B cell (primary cell): ENCODE results near the gene STK24. TPM values are rescaled to one million over a fixed set of nuclear protein-coding genes. Genes with fewer than 3 reads are reported as not detected.

ENCODE experiments used
- ATAC-seq: fragments of 200-7000 bp; cut with Tn5 transposase; one replicate; pipeline ENCODE4 v1.10.0; 2021; ENCODE audit warnings: low read depth, mild to moderate bottlenecking, moderate number of reproducible peaks, moderate library complexity
- CTCF ChIA-PET: fragments of 350-600 bp; sonication (Branson Sonifier 250); formaldehyde crosslinking; loops from one replicate; lab custom pipeline; 2021; ENCODE audit warnings: antibody characterized with exemption, inconsistent platforms; lab: Charles Lee
- POLR2A ChIA-PET: fragments of 350-600 bp; sonication (Branson Sonifier 250); formaldehyde crosslinking; loops from one replicate; lab custom pipeline; 2021; ENCODE audit warnings: antibody characterized with exemption; lab: Charles Lee
- DNase-seq: peaks from one replicate; pipeline ENCODE4 v3.0.0; 2013
- H2AFZ ChIP-seq: 2 replicates; pipeline ENCODE4 v1.6.1; 2012; ENCODE audit warnings: mild to moderate bottlenecking, low read depth, low read length; ENCODE audit not compliant: insufficient read depth, poor library complexity, severe bottlenecking
- H3K27ac ChIP-seq, 2 donors: 1 replicate in 1 of 2; 2 replicates in 1 of 2; pipeline ENCODE4 v1.5.1; 2012 to 2013; ENCODE audit warnings: low read length in 2 of 2, mild to moderate bottlenecking in 2 of 2, moderate library complexity in 1 of 2
- H3K27me3 ChIP-seq, 4 experiments: fragments of 200-600 bp in 1 of 4; sonication (generic) in 1 of 4; replicated peaks in 1 of 4; 1 replicate in 2 of 4; 2 replicates in 2 of 4; pipeline versions ENCODE4 v1.6.1 to v1.7.0; 2013 to 2016; ENCODE audit warnings: low read length in 3 of 4, mild to moderate bottlenecking in 2 of 4, mixed read lengths in 1 of 4, moderate library complexity in 1 of 4; ENCODE audit not compliant: insufficient read depth in 4 of 4, control insufficient read depth in 3 of 4; ENCODE audit errors: control extremely low read depth in 1 of 4
- H3K36me3 ChIP-seq, 2 experiments: replicated peaks in 1 of 2; 1 replicate in 1 of 2; 2 replicates in 1 of 2; pipeline versions ENCODE4 v1.6.1 to v1.7.1; 2013; ENCODE audit warnings: low read length in 1 of 2; ENCODE audit not compliant: insufficient read depth in 2 of 2, control insufficient read depth in 1 of 2; ENCODE audit errors: control extremely low read depth in 1 of 2, extremely low read depth in 1 of 2
- H3K4me1 ChIP-seq, 2 donors: fragments of 200-600 bp in 1 of 2; sonication (generic) in 1 of 2; 1 replicate in 1 of 2; 2 replicates in 1 of 2; pipeline versions ENCODE4 v1.5.1 to v1.6.1; 2013 to 2017; ENCODE audit warnings: low read length in 2 of 2; ENCODE audit not compliant: control insufficient read depth in 2 of 2, insufficient read depth in 2 of 2
- H3K4me2 ChIP-seq: replicated peaks from 2 replicates; pipeline ENCODE3; 2012; ENCODE audit warnings: mild to moderate bottlenecking, low read depth, low read length; ENCODE audit not compliant: poor library complexity, severe bottlenecking
- H3K4me3 ChIP-seq, 5 experiments: fragments of 200-600 bp in 1 of 5; sonication (generic) in 1 of 5; 1 replicate in 3 of 5; 2 replicates in 2 of 5; pipeline versions ENCODE4 v1.5.1 to v1.7.0; 2011 to 2016; ENCODE audit warnings: low read length in 4 of 5, mild to moderate bottlenecking in 4 of 5, low read depth in 2 of 5, control low read depth in 1 of 5, moderate library complexity in 1 of 5; ENCODE audit not compliant: insufficient read depth in 1 of 5; ENCODE audit errors: control extremely low read depth in 1 of 5, extremely low read depth in 1 of 5
- H3K79me2 ChIP-seq: fragments of 200-600 bp; sonication (generic); one replicate; pipeline ENCODE4 v1.6.0; 2016; ENCODE audit warnings: low read length; ENCODE audit not compliant: control insufficient read depth, insufficient read depth
- H3K9ac ChIP-seq: fragments of 200-600 bp; sonication (generic); 2 replicates; pipeline ENCODE4 v1.6.1; 2017; ENCODE audit warnings: mild to moderate bottlenecking, low read length, moderate library complexity
- H3K9me3 ChIP-seq, 3 donors: one replicate each; pipeline versions ENCODE4 v1.6.1 to v1.7.1; 2013; ENCODE audit warnings: low read length in 2 of 3; ENCODE audit not compliant: control insufficient read depth in 2 of 3, insufficient read depth in 1 of 3; ENCODE audit errors: control extremely low read depth in 1 of 3
- H4K20me1 ChIP-seq: 2 replicates; pipeline ENCODE4 v1.6.0; 2012; ENCODE audit warnings: mild to moderate bottlenecking, low read length; ENCODE audit not compliant: insufficient read depth, control insufficient read depth, poor library complexity, severe bottlenecking
- H3K27ac Mint-ChIP-seq: one replicate; pipeline ENCODE4 v1.8.0; 2021; ENCODE audit warnings: mixed read lengths
- H3K27me3 Mint-ChIP-seq: one replicate; pipeline ENCODE4 v1.8.0; 2021; ENCODE audit warnings: mixed read lengths
- H3K4me1 Mint-ChIP-seq: one replicate; pipeline ENCODE4 v1.8.0; 2021; ENCODE audit warnings: mixed read lengths
- H3K4me3 Mint-ChIP-seq: one replicate; pipeline ENCODE4 v1.8.0; 2021; ENCODE audit warnings: mixed read lengths
- H3K9me3 Mint-ChIP-seq: one replicate; pipeline ENCODE4 v1.8.0; 2022; ENCODE audit warnings: mixed read lengths; ENCODE audit not compliant: insufficient read depth
- EZH2 ChIP-seq: IDR thresholded peaks from 2 replicates; pipeline ENCODE4 v1.6.1; 2012; ENCODE audit warnings: borderline replicate concordance, low read depth, mild to moderate bottlenecking, moderate library complexity, low read length; ENCODE audit not compliant: insufficient read depth, poor library complexity, severe bottlenecking
- WGBS: methylation state at CpG from one replicate; pipeline ENCODE4 v1.1.5; 2013; ENCODE audit warnings: missing lambda C conversion rate; ENCODE audit not compliant: insufficient coverage; 5-methylcytosine and 5-hydroxymethylcytosine counted together
- intact Hi-C: fragments of 100-400 bp; cut with micrococcal nuclease; formaldehyde crosslinking; loops from one replicate; pipeline ENCODE4 v1.10.0; 2022
- polyA plus RNA-seq: library from polyadenylated mRNA; depleted of rRNA; stranded (reverse); fragments of >200 nt; gene quantifications from 2 replicates; pipeline ENCODE4 v1.2.3, GENCODE V29; 2012
- total RNA-seq, 2 donors: library from RNA; stranded (reverse); fragments of 120-200 nt in 1 of 2; gene quantifications; 1 replicate in 1 of 2; 2 replicates in 1 of 2; pipeline versions ENCODE4 v1.2.3 to v1.2.4, GENCODE V29; 2013 to 2022
- TF ChIP-seq, protein P1 (sequence below): fragments of 200-600 bp; IDR thresholded peaks from one replicate; pipeline ENCODE4 v1.8.0; 2022; ENCODE audit warnings: antibody characterized with exemption, mild to moderate bottlenecking

Gene STK24
- total and polyA plus RNA-seq, 2 donors (not counting 1 experiment from before 2014, with no cell fraction given) = 47.2 to 117 TPM

DNA sequence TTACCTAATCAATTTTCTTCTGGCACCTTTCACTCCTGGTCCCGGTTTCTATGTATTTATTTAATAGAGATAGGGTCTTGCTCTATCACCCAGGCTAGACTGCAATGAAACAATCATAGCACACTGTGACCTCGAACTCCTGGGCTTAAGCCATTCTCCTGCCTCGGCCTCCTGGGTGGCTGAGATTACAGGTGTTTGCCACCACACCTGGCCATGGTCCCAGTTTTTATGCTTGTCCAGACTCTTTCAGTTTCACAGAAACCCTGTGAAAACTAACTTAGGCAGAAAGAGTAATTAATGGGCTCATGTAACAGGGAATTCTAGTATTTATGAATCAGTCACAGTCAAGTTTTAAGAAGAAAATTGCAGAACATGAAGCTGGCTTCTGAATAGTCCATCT, 9.0 kb upstream of the STK24 start:
- H2AFZ ChIP-seq = no peak overlapping the region
- H3K27me3 ChIP-seq = no peaks in the 10 kb centered on the region
- 90% methylated on average over 2 of the region's 3 CpGs for WGBS
- Mint-ChIP-seq H3K4me1 (no peaks in the 10 kb centered on the region), H3K4me3 (no peak overlapping the region), H3K9me3 (no peaks in the 10 kb centered on the region), H3K27me3 (no peaks in the 10 kb centered on the region), H3K27ac (no peak overlapping the region)
- H3K27ac ChIP-seq = no peak overlapping the region
- CTCF ChIA-PET = interaction anchor here (3.2 kb wide), 1 partner anchor 141 kb away, joined by 11 read pairs; no protein-coding TSS in a partner anchor
- no peak overlapping the region for H3K9ac ChIP-seq
- DNase-seq (no peak), ATAC-seq (no peak)
- H3K9me3 ChIP-seq = peaks cover 0 to 4% (median 0%) of the 10 kb centered on the region in 3 donors
- intact Hi-C loops = no loop called here
- H3K36me3 ChIP-seq = no peaks in the 10 kb centered on the region
- no peak overlapping the region for H3K4me2 ChIP-seq
- H3K79me2 ChIP-seq = no peaks in the 10 kb centered on the region
- no peaks in the 10 kb centered on the region for H4K20me1 ChIP-seq
- TF ChIP-seq EZH2 = no peak
- TF ChIP-seq, protein P1, sequence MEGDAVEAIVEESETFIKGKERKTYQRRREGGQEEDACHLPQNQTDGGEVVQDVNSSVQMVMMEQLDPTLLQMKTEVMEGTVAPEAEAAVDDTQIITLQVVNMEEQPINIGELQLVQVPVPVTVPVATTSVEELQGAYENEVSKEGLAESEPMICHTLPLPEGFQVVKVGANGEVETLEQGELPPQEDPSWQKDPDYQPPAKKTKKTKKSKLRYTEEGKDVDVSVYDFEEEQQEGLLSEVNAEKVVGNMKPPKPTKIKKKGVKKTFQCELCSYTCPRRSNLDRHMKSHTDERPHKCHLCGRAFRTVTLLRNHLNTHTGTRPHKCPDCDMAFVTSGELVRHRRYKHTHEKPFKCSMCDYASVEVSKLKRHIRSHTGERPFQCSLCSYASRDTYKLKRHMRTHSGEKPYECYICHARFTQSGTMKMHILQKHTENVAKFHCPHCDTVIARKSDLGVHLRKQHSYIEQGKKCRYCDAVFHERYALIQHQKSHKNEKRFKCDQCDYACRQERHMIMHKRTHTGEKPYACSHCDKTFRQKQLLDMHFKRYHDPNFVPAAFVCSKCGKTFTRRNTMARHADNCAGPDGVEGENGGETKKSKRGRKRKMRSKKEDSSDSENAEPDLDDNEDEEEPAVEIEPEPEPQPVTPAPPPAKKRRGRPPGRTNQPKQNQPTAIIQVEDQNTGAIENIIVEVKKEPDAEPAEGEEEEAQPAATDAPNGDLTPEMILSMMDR = no peak
- POLR2A ChIA-PET = no interaction called here
- H3K4me1 ChIP-seq = no peaks in the 10 kb centered on the region
- H3K4me3 ChIP-seq = no peak overlapping the region

DNA sequence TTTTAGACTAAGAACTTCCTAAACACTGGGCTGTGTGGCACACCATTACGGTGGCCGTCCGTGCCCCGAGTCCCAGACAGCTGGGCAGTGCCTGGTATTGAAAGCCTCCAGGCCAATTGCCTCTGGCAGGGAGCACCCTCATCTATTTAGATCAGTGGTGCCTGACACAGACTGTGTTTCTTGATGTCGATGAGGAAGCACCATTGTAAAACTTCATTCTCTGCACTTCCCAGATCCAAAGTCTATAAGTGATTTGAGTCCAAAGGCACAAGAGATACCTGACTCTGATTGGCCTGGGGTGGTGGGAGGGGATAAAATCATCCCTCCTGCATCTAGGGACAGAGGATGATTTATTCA, 8.5 kb upstream of the STK24 start:
- DNase-seq (no peak), ATAC-seq (no peak)
- H2AFZ ChIP-seq = no peak overlapping the region
- H3K9me3 ChIP-seq = peaks cover 0 to 3% (median 0%) of the 10 kb centered on the region in 3 donors
- no peaks in the 10 kb centered on the region for H3K27me3 Mint-ChIP-seq
- H3K79me2 ChIP-seq = no peaks in the 10 kb centered on the region
- H3K4me2 ChIP-seq = no peak overlapping the region
- intact Hi-C loops = no loop called here
- 94% methylated on average over 4 of the region's 5 CpGs for WGBS
- H3K27ac ChIP-seq = no peak overlapping the region
- H3K9ac ChIP-seq = no peak overlapping the region
- H3K27me3 ChIP-seq = no peaks in the 10 kb centered on the region
- ChIA-PET CTCF (interaction anchor here (3.2 kb wide), 1 partner anchor 140 kb away, joined by 11 read pairs; no protein-coding TSS in a partner anchor), POLR2A (no interaction called here)
- no peak overlapping the region for H3K27ac Mint-ChIP-seq
- no peak overlapping the region for H3K4me3 Mint-ChIP-seq
- H3K36me3 ChIP-seq = no peaks in the 10 kb centered on the region
- no peaks in the 10 kb centered on the region for H3K9me3 Mint-ChIP-seq
- H3K4me1 ChIP-seq = no peaks in the 10 kb centered on the region
- no peaks in the 10 kb centered on the region for H3K4me1 Mint-ChIP-seq
- no peak for TF ChIP-seq EZH2
- TF ChIP-seq, protein P1 = no peak
- H4K20me1 ChIP-seq = no peaks in the 10 kb centered on the region
- H3K4me3 ChIP-seq = no peak overlapping the region
